Measurements from ENCODE around the gene SWSAP1.

DNA sequence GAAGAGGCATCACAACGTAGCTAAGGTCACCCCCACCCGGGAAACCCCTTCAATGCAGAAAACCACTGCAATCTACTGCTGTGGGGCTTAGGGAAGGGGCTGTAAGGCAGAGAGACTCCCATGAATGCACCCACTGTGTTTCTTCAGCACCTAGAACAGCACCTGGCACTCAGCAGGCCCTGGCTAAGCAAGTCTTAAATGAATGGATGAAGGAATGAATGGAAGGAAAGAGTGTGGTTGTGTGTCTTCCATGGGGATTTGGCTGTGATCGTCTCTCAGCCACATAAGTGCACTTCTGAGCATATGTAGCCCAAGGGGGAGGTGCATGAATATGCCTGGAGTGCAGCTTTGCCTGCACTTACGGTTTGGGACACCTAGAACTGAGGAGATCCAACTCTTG is 25.3 kb upstream of the SWSAP1 start:
- no peak for TF ChIP-seq FOS (IDR thresholded peaks at IDR 0.05; ENCODE audit: low read depth, low read length)
- no peak for TF ChIP-seq CHD1 (IDR thresholded peaks at IDR 0.05; ENCODE audit: low read depth, low read length)
- TF ChIP-seq CTCF (conservative IDR thresholded peaks at IDR 0.05; ENCODE audit: low read depth, low read length), result no peak
- TF ChIP-seq MAFK (IDR thresholded peaks at IDR 0.05; ENCODE audit: low read depth, low read length), result no peak
- no peak for TF ChIP-seq RAD21 (IDR thresholded peaks at IDR 0.05; ENCODE audit: low read length)
- TF ChIP-seq MXI1 (IDR thresholded peaks at IDR 0.05; ENCODE audit: borderline replicate concordance, low read depth, low read length), result no peak
- no peak for TF ChIP-seq CEBPB (IDR thresholded peaks at IDR 0.05; ENCODE audit: low read depth, low read length)
- TF ChIP-seq, protein P1, sequence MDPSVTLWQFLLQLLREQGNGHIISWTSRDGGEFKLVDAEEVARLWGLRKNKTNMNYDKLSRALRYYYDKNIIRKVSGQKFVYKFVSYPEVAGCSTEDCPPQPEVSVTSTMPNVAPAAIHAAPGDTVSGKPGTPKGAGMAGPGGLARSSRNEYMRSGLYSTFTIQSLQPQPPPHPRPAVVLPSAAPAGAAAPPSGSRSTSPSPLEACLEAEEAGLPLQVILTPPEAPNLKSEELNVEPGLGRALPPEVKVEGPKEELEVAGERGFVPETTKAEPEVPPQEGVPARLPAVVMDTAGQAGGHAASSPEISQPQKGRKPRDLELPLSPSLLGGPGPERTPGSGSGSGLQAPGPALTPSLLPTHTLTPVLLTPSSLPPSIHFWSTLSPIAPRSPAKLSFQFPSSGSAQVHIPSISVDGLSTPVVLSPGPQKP (IDR thresholded peaks at IDR 0.05; ENCODE audit: borderline replicate concordance, low read depth, low read length), result no peak
- TF ChIP-seq POLR2A (IDR thresholded peaks at IDR 0.05; ENCODE audit: low read depth, low read length), result no peak
- TF ChIP-seq BHLHE40 (IDR thresholded peaks at IDR 0.05; ENCODE audit: low read depth, low read length), result no peak
- no peak for TF ChIP-seq RCOR1 (IDR thresholded peaks at IDR 0.05; ENCODE audit: insufficient replicate concordance, low read length)

All from IMR-90 (cell line).